PC-9 (cell line): ENCODE data around the gene DNAH6. TPM values are rescaled to one million over a fixed set of nuclear protein-coding genes. Genes with fewer than 3 reads are reported as not detected.

ENCODE experiments used
- BruUV-seq: library from RNA; stranded (reverse); fragments of 400-500 nt; replicated peaks from 2 replicates; lab custom pipeline; 2021; lab: Mats Ljungman, UMichigan
- CTCF ChIA-PET: fragments of 300-600 bp; sonication (Branson Sonifier 250); formaldehyde crosslinking; loops from one replicate; lab custom pipeline; 2022; ENCODE audit warnings: antibody characterized with exemption; lab: Charles Lee
- POLR2A ChIA-PET: fragments of 300-600 bp; sonication (Branson Sonifier 250); formaldehyde crosslinking; loops from one replicate; lab custom pipeline; 2022; ENCODE audit warnings: antibody characterized with exemption; ENCODE audit not compliant: unreplicated experiment; lab: Charles Lee
- DNase-seq, 2 experiments: peaks; one replicate each; pipeline versions ENCODE4 v3.0.0 to v3.0.0-alpha.2; 2015 to 2022; ENCODE audit warnings: mixed read lengths in 1 of 2
- H2AFZ ChIP-seq: fragments of 200-600 bp; sonication (generic); 2 replicates; pipeline ENCODE4 v1.8.1; 2017; ENCODE audit warnings: antibody characterized with exemption
- H3F3A ChIP-seq: fragments of 200-600 bp; sonication (generic); 2 replicates; pipeline ENCODE4 v1.8.1; 2017; ENCODE audit warnings: antibody characterized with exemption, mild to moderate bottlenecking, low read depth; ENCODE audit not compliant: insufficient read depth
- H3K27ac ChIP-seq: fragments of 200-600 bp; sonication (generic); 2 replicates; pipeline ENCODE4 v1.6.1; 2016; ENCODE audit warnings: mixed run types
- H3K27me3 ChIP-seq: fragments of 200-600 bp; sonication (generic); 2 replicates; pipeline ENCODE4 v1.6.1; 2016; ENCODE audit warnings: low read depth, mixed run types; ENCODE audit not compliant: insufficient read depth
- H3K36me3 ChIP-seq: fragments of 200-600 bp; sonication (generic); 2 replicates; pipeline ENCODE4 v1.6.1; 2016; ENCODE audit warnings: low read depth, mixed run types
- H3K4me1 ChIP-seq: fragments of 200-600 bp; sonication (generic); replicated peaks from 2 replicates; pipeline ENCODE4 v1.6.1; 2016; ENCODE audit warnings: mixed run types; ENCODE audit not compliant: insufficient read depth
- H3K4me2 ChIP-seq: fragments of 200-600 bp; sonication (generic); 2 replicates; pipeline ENCODE4 v1.6.1; 2017; ENCODE audit warnings: mixed run types
- H3K4me3 ChIP-seq: fragments of 200-600 bp; sonication (generic); 2 replicates; pipeline ENCODE4 v1.6.1; 2016; ENCODE audit warnings: mixed run types
- H3K79me2 ChIP-seq: fragments of 200-600 bp; sonication (generic); 2 replicates; pipeline ENCODE4 v1.6.1; 2017; ENCODE audit warnings: low read depth, mixed run types
- H3K9me2 ChIP-seq: fragments of 200-600 bp; sonication (generic); 2 replicates; pipeline ENCODE4 v1.8.1; 2017; ENCODE audit warnings: mild to moderate bottlenecking; ENCODE audit not compliant: insufficient read depth
- H3K9me3 ChIP-seq: fragments of 200-600 bp; sonication (generic); 2 replicates; pipeline ENCODE4 v1.8.1; 2016; ENCODE audit warnings: low read depth; ENCODE audit not compliant: insufficient read depth
- H4K20me1 ChIP-seq: fragments of 200-600 bp; sonication (generic); 2 replicates; pipeline ENCODE4 v1.8.1; 2017; ENCODE audit not compliant: insufficient read depth
- CTCF ChIP-seq: fragments of 200-600 bp; sonication (generic); conservative IDR thresholded peaks from 2 replicates; pipeline ENCODE4 v1.6.1; 2017; ENCODE audit warnings: mixed run types, antibody characterized with exemption, mild to moderate bottlenecking, moderate library complexity
- EZH2 ChIP-seq: fragments of 200-600 bp; sonication (generic); IDR thresholded peaks from 2 replicates; pipeline ENCODE4 v1.8.0; 2017; ENCODE audit warnings: antibody characterized with exemption, low read depth
- intact Hi-C: fragments of 100-400 bp; cut with micrococcal nuclease; formaldehyde crosslinking; loops from one replicate; pipeline ENCODE4 v1.10.0; 2022; ENCODE audit not compliant: unreplicated experiment
- total RNA-seq: library from RNA; stranded (reverse); gene quantifications from 2 replicates; pipeline ENCODE4 v1.2.3, GENCODE V29; 2021

Gene DNAH6
- total RNA-seq, 1 experiment from 2014 or later, result not detected

DNA sequence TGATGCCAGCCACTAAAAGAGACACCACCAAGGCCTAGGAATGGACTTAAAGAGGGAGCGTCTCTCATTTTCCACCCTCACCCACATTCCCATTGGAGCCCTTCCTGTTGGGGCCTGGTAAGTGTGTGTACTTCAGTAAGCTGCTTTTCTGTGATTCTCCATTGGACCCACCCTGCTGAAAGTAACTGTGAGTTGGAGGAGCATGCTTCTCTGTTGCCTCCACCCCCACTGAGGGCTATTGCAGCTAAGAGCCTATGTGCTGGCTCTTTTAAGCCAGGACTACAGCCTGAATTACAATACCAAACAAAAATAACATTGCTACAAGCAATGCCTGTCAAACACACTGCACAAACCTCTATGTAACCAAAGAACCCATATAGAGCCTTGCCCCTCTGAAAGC, 283.5 kb downstream of the DNAH6 start:
- Histone ChIP-seq H3K79me2 (no peaks in the 10 kb centered on the region), H2AFZ (no peak overlapping the region), H3K27ac (no peak overlapping the region), H3K9me2 (no peaks in the 10 kb centered on the region), H3K4me2 (no peak overlapping the region), H3F3A (no peaks in the 10 kb centered on the region), H3K9me3 (no peaks in the 10 kb centered on the region), H3K27me3 (no peaks in the 10 kb centered on the region; the same call in 1 of the 2 replicates), H3K36me3 (no peaks in the 10 kb centered on the region), H3K4me3 (no peak overlapping the region), H4K20me1 (no peaks in the 10 kb centered on the region), H3K4me1 (no peaks in the 10 kb centered on the region)
- no TSS peak for BruUV-seq
- DNase-seq, result no peak
- TF ChIP-seq EZH2, result no peak
- ChIA-PET CTCF (no interaction called here), POLR2A (no interaction called here)
- intact Hi-C loops, result no loop called here

GRCh38 chr2:84800194-84800805, 284.0 kb downstream of the DNAH6 start:
- Histone ChIP-seq H3K36me3 (no peaks in the 10 kb centered on the region), H3K4me1 (no peaks in the 10 kb centered on the region), H3K27me3 (no peaks in the 10 kb centered on the region; the same call in 1 of the 2 replicates), H3F3A (no peaks in the 10 kb centered on the region), H3K4me2 (no peak overlapping the region), H3K27ac (no peak overlapping the region), H3K9me2 (no peaks in the 10 kb centered on the region), H3K9me3 (no peaks in the 10 kb centered on the region), H3K4me3 (no peak overlapping the region), H4K20me1 (no peaks in the 10 kb centered on the region), H3K79me2 (no peaks in the 10 kb centered on the region), H2AFZ (no peak overlapping the region)
- TF ChIP-seq CTCF (no peak), EZH2 (no peak)
- ChIA-PET CTCF (no interaction called here), POLR2A (no interaction called here)
- DNase-seq, result no peak
- intact Hi-C loops, result no loop called here
- no TSS peak for BruUV-seq

- Histone ChIP-seq H3K36me3 (no peaks in the 10 kb centered on the region), H3K9me2 (no peaks in the 10 kb centered on the region)
- CTCF ChIA-PET, result interaction anchor here (0.5 to 0.7 kb wide), 2 partner anchors 13 to 498 kb away, joined by 5 to 9 read pairs; no protein-coding TSS in a partner anchor
Observed at GRCh38 chr2:84801811-84802210, 285.5 kb downstream of the DNAH6 start.

More at GRCh38 chr2:84801811-84802210, 285.5 kb downstream of the DNAH6 start:
- Histone ChIP-seq H3K27ac (no peak overlapping the region), H3K9me3 (no peaks in the 10 kb centered on the region), H3K27me3 (peaks cover 5% of the 10 kb centered on the region; the same call in 1 of the 2 replicates), H3K4me3 (no peak overlapping the region), H3F3A (no peaks in the 10 kb centered on the region), H2AFZ (no peak overlapping the region), H4K20me1 (no peaks in the 10 kb centered on the region), H3K4me2 (no peak overlapping the region), H3K79me2 (no peaks in the 10 kb centered on the region), H3K4me1 (no peaks in the 10 kb centered on the region)
- BruUV-seq, result no TSS peak
- DNase-seq, result no peak
- POLR2A ChIA-PET, result interaction anchor here (0.5 to 0.7 kb wide), 2 partner anchors 60 to 145 kb away, joined by 3 to 14 read pairs; no protein-coding TSS in a partner anchor
- intact Hi-C loops, result no loop called here
- TF ChIP-seq CTCF (no peak), EZH2 (no peak)
